ENCODE results near the gene CD28. TPM values are rescaled to one million over a fixed set of nuclear protein-coding genes. Genes with fewer than 3 reads are reported as not detected.

Gene CD28
- total and polyA plus RNA-seq, 2 experiments from 2014 or later: not detected

DNA sequence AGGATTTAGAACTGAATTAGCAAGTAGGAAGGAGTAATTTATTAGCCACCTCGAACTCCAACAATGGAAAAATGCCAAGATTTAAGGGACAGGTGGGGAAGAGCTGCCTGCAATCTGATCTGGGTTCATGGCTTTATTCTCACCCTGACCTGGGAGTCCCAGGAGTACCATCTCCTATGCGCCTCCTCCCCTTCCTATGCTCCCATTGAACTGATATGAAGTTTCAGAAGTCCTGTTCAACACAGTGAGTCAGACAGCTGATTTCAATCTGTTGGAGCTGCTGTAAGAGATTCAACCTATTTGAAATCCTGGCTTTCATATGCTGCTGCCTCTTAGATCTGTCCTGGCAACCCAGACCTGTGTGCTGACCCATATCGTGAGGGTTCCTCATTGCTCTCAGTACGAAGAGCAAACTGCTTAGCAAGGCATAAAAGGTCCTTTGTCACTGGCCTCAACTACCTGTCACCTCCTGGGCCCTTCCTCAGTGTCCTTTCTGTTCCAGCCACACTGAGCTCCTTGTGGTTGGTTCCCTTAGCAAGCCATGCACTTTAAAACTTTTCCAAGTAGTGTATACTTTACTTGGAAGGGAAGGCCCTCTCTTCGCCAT lies 15.9 kb upstream of the CD28 start:
- no peaks in the 10 kb centered on the region for H3K9me3 ChIP-seq (ENCODE audit: low read depth)
- H3K4me3 ChIP-seq: no peak overlapping the region
- H3K36me3 ChIP-seq: no peaks in the 10 kb centered on the region
- H3K4me1 ChIP-seq (ENCODE audit: low read depth): peaks cover 8% of the 10 kb centered on the region
- H3K27ac ChIP-seq: no peak overlapping the region
- H3K27me3 ChIP-seq: no peaks in the 10 kb centered on the region
- peak in 1 of 2 donors; percentile 53 for DNase-seq (ENCODE audit: low read depth in 1 of 2, low spot score in 1 of 2)
- TF ChIP-seq CTCF (IDR thresholded peaks at IDR 0.05; ENCODE audit: low read depth, low read length): no peak

DNA sequence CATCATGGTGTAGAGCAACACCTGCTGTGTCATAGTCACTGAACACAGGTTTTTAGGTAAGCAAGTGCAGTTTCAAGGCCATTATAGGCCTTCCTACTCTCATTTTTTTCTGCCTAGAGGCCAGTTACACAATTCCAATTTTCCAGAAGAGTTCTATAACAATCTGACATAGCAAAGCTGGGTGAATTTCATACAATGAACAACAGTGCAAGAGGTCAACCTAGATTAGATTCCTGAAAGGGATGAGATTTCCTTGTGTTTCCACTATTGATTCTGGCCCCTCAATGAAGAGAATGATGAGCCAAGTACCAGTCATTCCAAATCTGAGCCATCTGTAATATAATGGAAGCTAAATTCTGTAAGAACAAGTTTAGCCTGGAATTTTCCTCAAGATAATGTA lies 15.3 kb upstream of the CD28 start:
- no peak for TF ChIP-seq CTCF (IDR thresholded peaks at IDR 0.05; ENCODE audit: low read depth, low read length)

DNA sequence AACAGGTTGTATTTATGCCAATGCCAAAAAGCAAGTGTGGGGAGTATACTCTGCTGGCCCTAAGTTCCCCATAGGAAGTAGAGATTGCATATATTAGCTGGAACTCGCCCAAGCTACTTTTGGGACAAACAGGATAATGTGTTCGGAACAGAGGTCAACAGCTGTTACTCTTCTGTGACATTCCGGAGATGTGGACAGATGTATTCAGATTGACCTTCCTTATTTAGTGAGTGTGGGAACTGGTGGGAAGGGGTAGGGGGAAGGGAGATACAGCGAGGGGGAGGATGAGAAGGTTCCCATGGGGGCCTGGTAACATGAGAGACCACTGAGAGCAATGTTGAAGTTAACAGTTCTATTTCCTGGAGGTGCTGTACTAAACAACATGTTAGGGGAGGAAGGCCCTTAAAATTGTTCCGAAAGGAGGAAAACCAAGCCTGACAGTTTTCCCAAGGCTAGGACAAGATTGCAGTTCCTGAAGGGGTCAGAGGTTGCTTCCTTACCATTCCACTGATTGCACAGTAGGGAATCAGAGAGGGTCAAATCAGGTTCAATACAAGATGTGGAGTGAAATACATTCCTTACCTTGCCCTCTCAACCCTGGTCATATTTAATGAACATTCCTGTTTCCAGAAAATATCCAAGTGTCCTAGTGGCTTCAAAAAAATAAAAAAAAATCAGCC lies 14.3 kb upstream of the CD28 start:
- Histone ChIP-seq H3K27ac (no peak overlapping the region), H3K36me3 (no peaks in the 10 kb centered on the region), H3K4me3 (no peak overlapping the region), H3K4me1 (ENCODE audit: low read depth) (peaks cover 8% of the 10 kb centered on the region), H3K27me3 (no peaks in the 10 kb centered on the region), H3K9me3 (ENCODE audit: low read depth) (no peaks in the 10 kb centered on the region)
- peak in 1 of 2 donors; percentile 80 for DNase-seq (ENCODE audit: low read depth in 1 of 2, low spot score in 1 of 2)
- no peak for TF ChIP-seq CTCF (IDR thresholded peaks at IDR 0.05; ENCODE audit: low read depth, low read length)

More for the DNA sequence above, 15.3 kb upstream of the CD28 start:
- Histone ChIP-seq H3K36me3 (no peaks in the 10 kb centered on the region), H3K9me3 (ENCODE audit: low read depth) (no peaks in the 10 kb centered on the region), H3K27me3 (no peaks in the 10 kb centered on the region), H3K27ac (no peak overlapping the region), H3K4me1 (ENCODE audit: low read depth) (peaks cover 8% of the 10 kb centered on the region), H3K4me3 (no peak overlapping the region)
- DNase-seq (ENCODE audit: low read depth in 1 of 2, low spot score in 1 of 2): peak in 1 of 2 donors; percentile 41

DNA sequence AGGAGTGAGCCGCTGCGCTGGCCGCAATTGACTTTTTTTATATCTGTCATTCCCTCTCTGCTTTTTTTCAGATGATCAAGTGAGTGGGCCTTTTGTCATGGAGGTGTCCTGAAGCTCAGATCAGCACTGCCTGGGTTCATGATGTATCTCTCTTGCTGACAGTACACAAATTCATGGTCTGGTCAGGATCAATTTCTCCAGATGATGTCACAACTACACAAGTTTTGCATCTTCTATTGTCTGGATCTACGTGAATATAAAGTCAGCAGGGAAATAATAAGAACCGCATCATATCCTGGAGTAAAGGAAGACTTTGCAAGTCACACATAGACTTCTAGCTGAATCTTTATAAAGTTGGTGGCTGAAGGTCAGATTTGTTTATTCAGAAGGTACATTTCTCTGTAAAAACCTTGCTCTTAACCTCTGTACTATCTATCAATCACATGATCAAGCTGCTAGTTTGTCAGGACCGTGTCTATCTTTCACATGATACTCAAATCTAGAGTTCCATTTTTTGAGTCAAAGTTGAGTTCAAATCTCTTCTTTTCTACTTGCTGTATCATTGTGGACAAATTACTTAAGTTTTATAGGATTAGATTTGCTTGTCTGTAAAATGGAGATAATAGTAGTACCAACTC lies 13.1 kb upstream of the CD28 start:
- Histone ChIP-seq H3K27me3 (no peaks in the 10 kb centered on the region), H3K27ac (no peak overlapping the region), H3K4me3 (no peak overlapping the region), H3K36me3 (no peaks in the 10 kb centered on the region), H3K9me3 (ENCODE audit: low read depth) (no peaks in the 10 kb centered on the region), H3K4me1 (ENCODE audit: low read depth) (peaks cover 8% of the 10 kb centered on the region)
- no peak for DNase-seq (ENCODE audit: low read depth in 1 of 2, low spot score in 1 of 2)
- no peak for TF ChIP-seq CTCF (IDR thresholded peaks at IDR 0.05; ENCODE audit: low read depth, low read length)

DNA sequence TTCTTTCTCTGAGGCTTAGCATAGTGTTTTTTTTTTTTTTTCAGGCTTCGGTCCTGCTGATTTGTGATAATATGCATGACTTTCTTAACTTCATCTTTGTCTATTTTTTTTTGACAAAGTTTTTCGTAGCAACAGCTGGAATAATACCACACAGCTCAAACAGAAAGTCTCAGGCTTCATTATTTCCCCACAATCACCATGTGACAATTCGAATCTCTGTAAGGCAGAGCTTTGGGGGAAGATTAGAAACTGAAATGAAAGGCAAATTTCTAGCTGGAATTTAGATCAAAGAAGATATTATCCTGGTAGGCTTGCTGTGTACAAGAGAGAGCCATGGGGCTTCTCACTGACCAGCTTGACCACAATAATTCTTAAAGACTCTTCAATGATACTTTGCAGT lies 12.2 kb upstream of the CD28 start:
- H3K4me1 ChIP-seq (ENCODE audit: low read depth): no peaks in the 10 kb centered on the region
- DNase-seq (ENCODE audit: low read depth in 1 of 2, low spot score in 1 of 2): no peak
- no peaks in the 10 kb centered on the region for H3K36me3 ChIP-seq
- H3K4me3 ChIP-seq: no peak overlapping the region
- TF ChIP-seq CTCF (IDR thresholded peaks at IDR 0.05; ENCODE audit: low read depth, low read length): no peak
- H3K9me3 ChIP-seq (ENCODE audit: low read depth): no peaks in the 10 kb centered on the region
- H3K27me3 ChIP-seq: no peaks in the 10 kb centered on the region
- H3K27ac ChIP-seq: no peak overlapping the region
